K562 (cell line): ENCODE data around the gene AP3S1. TPM values are rescaled to one million over a fixed set of nuclear protein-coding genes. Genes with fewer than 3 reads are reported as not detected.
A peak's percentile ranks its signal among the peaks of the same experiment; 100 is the strongest.

Experiments
- ARID4B ChIP-seq: sonication (generic); formaldehyde crosslinking; IDR thresholded peaks from 2 replicates; pipeline ENCODE4 v1.8.0; 2022; ENCODE audit warnings: mild to moderate bottlenecking, missing genetic modification reagents
- CSDE1 ChIP-seq, 2 experiments: fragments of 450-650 bp; IDR thresholded peaks; 2 replicates each; pipeline ENCODE4 v1.6.1; 2016; ENCODE audit warnings: mild to moderate bottlenecking in 1 of 2
- CTBP1 ChIP-seq: fragments of 450-650 bp; IDR thresholded peaks from 2 replicates; pipeline ENCODE4 v1.6.1; 2016; ENCODE audit warnings: borderline replicate concordance
- E2F6 ChIP-seq, 2 experiments: IDR thresholded peaks; 2 replicates each; pipeline ENCODE4 v1.6.1; 2011; ENCODE audit warnings: borderline replicate concordance in 1 of 2, control low read depth in 1 of 2, low read depth in 1 of 2, low read length in 1 of 2, mild to moderate bottlenecking in 1 of 2, mixed read lengths in 1 of 2, moderate library complexity in 1 of 2; ENCODE audit not compliant: insufficient read depth in 1 of 2, insufficient read length in 1 of 2, poor library complexity in 1 of 2, severe bottlenecking in 1 of 2; ENCODE audit errors: extremely low read depth in 1 of 2
- HNRNPH1 ChIP-seq: fragments of 200-400 bp; formaldehyde crosslinking; optimal IDR thresholded peaks from 2 replicates; pipeline ENCODE3; 2017; ENCODE audit warnings: low read depth, mild to moderate bottlenecking, low read length, moderate library complexity
- PTRF ChIP-seq: fragments of 450-650 bp; IDR thresholded peaks from 2 replicates; pipeline ENCODE4 v1.6.1; 2016; ENCODE audit warnings: mild to moderate bottlenecking, missing genetic modification characterization, missing compliant biosample characterization
- SAP30 ChIP-seq: fragments of 200-600 bp; sonication (generic); IDR thresholded peaks from 2 replicates; pipeline ENCODE4 v1.6.1; 2012; ENCODE audit warnings: borderline replicate concordance, low read depth, mild to moderate bottlenecking, moderate library complexity, low read length, control low read depth, inconsistent platforms; ENCODE audit not compliant: insufficient read depth, poor library complexity, severe bottlenecking
- SIN3A ChIP-seq, 2 experiments: fragments of 150-350 bp in 1 of 2; IDR thresholded peaks; 2 replicates each; pipeline ENCODE4 v1.6.1; 2011 to 2016; ENCODE audit warnings: borderline replicate concordance in 2 of 2, low read depth in 2 of 2, low read length in 2 of 2, mild to moderate bottlenecking in 2 of 2, moderate library complexity in 2 of 2; ENCODE audit not compliant: control insufficient read depth in 1 of 2
- TGIF2 ChIP-seq: sonication (generic); formaldehyde crosslinking; IDR thresholded peaks from 2 replicates; pipeline ENCODE4 v1.8.1; 2022; ENCODE audit warnings: mild to moderate bottlenecking, missing genetic modification reagents, moderate library complexity
- polyA plus RNA-seq, 8 experiments: library from polyadenylated mRNA; depleted of rRNA in 4 of 8; stranded (reverse) in 5 of 8; unstranded in 3 of 8; fragments of >200 nt; fragmentation: Nextera tagmentation in 2 of 8; fragmentation: Illumina TruSeq in 1 of 8; extraction: Ambion mirVana in 2 of 8; extraction: Trizol in 1 of 8; gene quantifications; 2 replicates each; pipeline versions ENCODE4 v1.2.1 to v1.2.3, GENCODE V29; 2011 to 2014; ENCODE audit warnings: inconsistent platforms in 1 of 8, missing spikeins in 1 of 8
- total RNA-seq, 7 experiments: library from RNA; depleted of rRNA in 6 of 7; stranded (reverse); fragments of >200 nt in 6 of 7; fragmentation: Illumina TruSeq in 2 of 7; extraction: Trizol in 2 of 7; gene quantifications; 2 replicates each; pipeline versions ENCODE4 v1.2.1 to v1.2.3, GENCODE V29; 2011 to 2021; ENCODE audit warnings: low replicate concordance in 1 of 7
- TF ChIP-seq, protein P1 (sequence below), 3 experiments: fragments of 200-800 bp in 1 of 3; sonication (Bioruptor generic) in 1 of 3; sonication (generic) in 1 of 3; formaldehyde crosslinking in 1 of 3; IDR thresholded peaks; 2 replicates each; pipeline versions ENCODE4 v1.6.1 to v1.8.0; 2016 to 2022; ENCODE audit warnings: mild to moderate bottlenecking in 2 of 3, missing compliant biosample characterization in 2 of 3, missing genetic modification characterization in 2 of 3, missing genetic modification reagents in 1 of 3
- TF ChIP-seq, protein P2 (sequence below): fragments of 250-450 bp; sonication (Bioruptor Pico); IDR thresholded peaks from 2 replicates; pipeline ENCODE4 v1.5.0; 2021
- TF ChIP-seq, protein P3 (sequence below), 3 experiments: fragments of 200-800 bp in 1 of 3; fragments of 250-450 bp in 1 of 3; fragments of 450-650 bp in 1 of 3; sonication (Bioruptor Pico) in 1 of 3; sonication (Bioruptor generic) in 1 of 3; formaldehyde crosslinking in 1 of 3; IDR thresholded peaks; 2 replicates each; pipeline versions ENCODE4 v1.6.1 to v1.8.0; 2016 to 2022; ENCODE audit warnings: mild to moderate bottlenecking in 2 of 3, missing genetic modification characterization in 2 of 3, missing compliant biosample characterization in 1 of 3, moderate library complexity in 1 of 3

AP3S1 gene
- total and polyA plus RNA-seq, 9 of the 15 experiments (the other 6 are each of a cell fraction or from before 2014, with no cell fraction given), result 46.1 to 106 (median 67.3) TPM

DNA sequence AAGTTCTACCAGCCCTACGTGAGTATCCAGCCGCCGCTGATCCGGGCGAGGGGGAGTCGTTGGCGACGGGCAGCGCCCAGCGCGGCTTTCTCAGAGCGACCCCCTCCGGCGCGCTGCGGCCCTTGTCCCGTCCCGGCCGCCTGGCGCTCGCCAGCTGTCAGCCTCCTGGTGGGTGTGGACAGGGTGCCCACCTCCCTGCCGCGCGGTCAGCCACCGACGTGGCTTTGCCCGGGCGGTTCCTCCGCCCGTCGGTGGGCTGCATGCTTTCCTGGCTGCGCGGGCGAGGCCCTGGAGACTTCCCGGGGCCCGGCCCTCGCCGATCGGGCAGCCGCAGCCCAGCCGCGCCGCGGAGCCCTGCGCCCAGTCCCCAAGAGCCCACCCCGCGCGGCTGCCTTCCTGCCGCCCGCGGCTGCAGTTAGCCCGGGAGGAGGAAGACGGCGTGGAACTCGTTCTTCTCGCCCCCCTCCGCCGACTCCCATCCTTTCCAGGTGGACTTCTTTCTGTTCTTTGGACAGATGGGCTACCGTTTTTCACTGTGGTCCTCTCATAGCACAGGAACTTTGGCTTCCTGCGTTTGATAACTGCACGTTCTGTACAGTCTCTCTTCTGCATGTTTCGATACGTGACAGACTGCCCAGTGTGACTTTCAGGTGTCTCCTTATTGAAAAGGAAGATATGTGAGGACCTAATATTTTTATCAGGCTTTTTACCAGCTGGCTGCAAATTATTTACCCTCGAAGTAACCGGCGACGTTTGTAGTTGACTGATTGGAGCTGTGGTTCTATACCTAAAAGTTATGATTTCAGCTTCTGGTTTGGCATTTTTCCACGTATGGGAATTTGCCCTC is 577 bp downstream of the AP3S1 start (continued):
- TF ChIP-seq ARID4B (CRISPR knock-in tag) (peak; percentile 70), PTRF (no peak), SAP30 (peak; percentile 84), HNRNPH1 (no peak), CSDE1 (IDR thresholded peaks at IDR 0.05) (no peak), TGIF2 (0 out of 2 replicates have a peak, but pooled peaks have one; percentile 59), E2F6 (IDR thresholded peaks at IDR 0.05; ENCODE audit: borderline replicate concordance in 1 of 2, extremely low read depth in 1 of 2, insufficient read depth in 1 of 2, insufficient read length in 1 of 2, low read depth in 1 of 2, low read length in 1 of 2, poor library complexity in 1 of 2, severe bottlenecking in 1 of 2) (peak in 1 of 2 experiments; percentile 24), CTBP1 (peak; percentile 44), SIN3A (IDR thresholded peaks at IDR 0.05; ENCODE audit: borderline replicate concordance in 2 of 2, control insufficient read depth in 1 of 2, low read depth in 2 of 2, low read length in 2 of 2) (no peak; a peak in 1 of 4 replicates)
- TF ChIP-seq, protein P1, sequence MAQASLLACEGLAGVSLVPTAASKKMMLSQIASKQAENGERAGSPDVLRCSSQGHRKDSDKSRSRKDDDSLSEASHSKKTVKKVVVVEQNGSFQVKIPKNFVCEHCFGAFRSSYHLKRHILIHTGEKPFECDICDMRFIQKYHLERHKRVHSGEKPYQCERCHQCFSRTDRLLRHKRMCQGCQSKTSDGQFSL (CRISPR knock-in tag; IDR thresholded peaks at IDR 0.05), result peak; percentile 46; the same call in 1 of the 2 replicates
- TF ChIP-seq, protein P1 (tag; IDR thresholded peaks at IDR 0.05), result no peak
- TF ChIP-seq, protein P2, sequence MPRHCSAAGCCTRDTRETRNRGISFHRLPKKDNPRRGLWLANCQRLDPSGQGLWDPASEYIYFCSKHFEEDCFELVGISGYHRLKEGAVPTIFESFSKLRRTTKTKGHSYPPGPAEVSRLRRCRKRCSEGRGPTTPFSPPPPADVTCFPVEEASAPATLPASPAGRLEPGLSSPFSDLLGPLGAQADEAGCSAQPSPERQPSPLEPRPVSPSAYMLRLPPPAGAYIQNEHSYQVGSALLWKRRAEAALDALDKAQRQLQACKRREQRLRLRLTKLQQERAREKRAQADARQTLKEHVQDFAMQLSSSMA (CRISPR knock-in tag), result no peak
- TF ChIP-seq, protein P3, sequence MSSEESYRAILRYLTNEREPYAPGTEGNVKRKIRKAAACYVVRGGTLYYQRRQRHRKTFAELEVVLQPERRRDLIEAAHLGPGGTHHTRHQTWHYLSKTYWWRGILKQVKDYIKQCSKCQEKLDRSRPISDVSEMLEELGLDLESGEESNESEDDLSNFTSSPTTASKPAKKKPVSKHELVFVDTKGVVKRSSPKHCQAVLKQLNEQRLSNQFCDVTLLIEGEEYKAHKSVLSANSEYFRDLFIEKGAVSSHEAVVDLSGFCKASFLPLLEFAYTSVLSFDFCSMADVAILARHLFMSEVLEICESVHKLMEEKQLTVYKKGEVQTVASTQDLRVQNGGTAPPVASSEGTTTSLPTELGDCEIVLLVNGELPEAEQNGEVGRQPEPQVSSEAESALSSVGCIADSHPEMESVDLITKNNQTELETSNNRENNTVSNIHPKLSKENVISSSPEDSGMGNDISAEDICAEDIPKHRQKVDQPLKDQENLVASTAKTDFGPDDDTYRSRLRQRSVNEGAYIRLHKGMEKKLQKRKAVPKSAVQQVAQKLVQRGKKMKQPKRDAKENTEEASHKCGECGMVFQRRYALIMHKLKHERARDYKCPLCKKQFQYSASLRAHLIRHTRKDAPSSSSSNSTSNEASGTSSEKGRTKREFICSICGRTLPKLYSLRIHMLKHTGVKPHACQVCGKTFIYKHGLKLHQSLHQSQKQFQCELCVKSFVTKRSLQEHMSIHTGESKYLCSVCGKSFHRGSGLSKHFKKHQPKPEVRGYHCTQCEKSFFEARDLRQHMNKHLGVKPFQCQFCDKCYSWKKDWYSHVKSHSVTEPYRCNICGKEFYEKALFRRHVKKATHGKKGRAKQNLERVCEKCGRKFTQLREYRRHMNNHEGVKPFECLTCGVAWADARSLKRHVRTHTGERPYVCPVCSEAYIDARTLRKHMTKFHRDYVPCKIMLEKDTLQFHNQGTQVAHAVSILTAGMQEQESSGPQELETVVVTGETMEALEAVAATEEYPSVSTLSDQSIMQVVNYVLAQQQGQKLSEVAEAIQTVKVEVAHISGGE (CRISPR knock-in tag; IDR thresholded peaks at IDR 0.05), result no peak
